NCI-H748 treated with DMSO at 0.1 percent for 48 hours (cell line): ENCODE data around the gene LBHD2.
"Not testable (repeated sequence)": the region's sequence is repeated elsewhere in the genome, so short reads cannot be mapped to it uniquely, and the experiment has no call there.

Source experiments
- DNase-seq: peaks from one replicate; lab custom pipeline; 2025; lab: John Stamatoyannopoulos, UW

Gene LBHD2

GRCh38 chr14:103084021-103084919, at the start of gene LBHD2:
LBHD2 (plus strand) TSS chr14:103084210; CDS start chr14:103086013, 1,803 bp downstream.
- no peak for DNase-seq

GRCh38 chr14:103041464-103041863, 42.5 kb upstream of the LBHD2 start:
- no peak for DNase-seq

- DNase-seq = no peak
Observed at GRCh38 chr14:103043257-103044015, 40.6 kb upstream of the LBHD2 start.

- no peak for DNase-seq
Observed at GRCh38 chr14:103045371-103045869, 38.6 kb upstream of the LBHD2 start.

DNA sequence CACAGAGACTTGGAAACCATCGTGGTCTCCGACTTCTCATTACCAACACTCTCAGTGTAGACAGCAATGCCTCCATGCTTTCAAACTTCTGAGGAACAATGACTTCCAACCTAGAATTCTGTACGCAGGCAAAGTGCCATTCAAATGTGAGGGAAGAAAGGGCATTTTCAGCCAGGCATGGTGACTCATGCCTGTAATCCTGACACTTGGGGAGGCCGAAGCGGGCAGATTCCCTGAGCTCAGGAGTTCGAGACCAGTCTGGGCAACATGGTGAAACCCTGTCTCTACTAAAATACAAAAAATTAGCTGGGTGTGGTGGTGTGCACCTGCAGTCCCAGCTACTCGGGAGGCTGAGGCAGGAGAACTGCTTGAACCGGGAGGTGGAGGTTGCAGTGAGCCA, 36.6 kb upstream of the LBHD2 start:
- DNase-seq = not testable (repeated sequence)

- DNase-seq = no peak
Observed at GRCh38 chr14:103050935-103051334, 33.1 kb upstream of the LBHD2 start.

DNA sequence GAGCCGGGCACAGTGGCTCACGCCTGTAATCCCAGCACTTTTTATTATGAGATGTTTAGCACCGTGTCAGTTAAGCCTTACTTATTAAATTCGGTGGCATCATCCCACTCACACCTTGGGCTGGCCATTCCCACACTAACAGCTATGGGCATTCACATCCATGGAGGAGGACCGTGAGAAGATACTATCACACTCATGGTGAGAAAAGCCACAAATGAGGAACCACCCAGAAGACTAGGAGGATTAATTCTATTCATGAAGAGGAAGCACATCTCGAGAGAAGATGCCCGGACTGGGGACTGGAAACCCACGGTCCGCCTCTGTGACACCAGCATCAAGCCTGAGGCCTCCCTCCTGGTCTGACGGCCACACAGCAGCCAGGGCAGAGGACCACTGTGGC, 31.6 kb upstream of the LBHD2 start:
- no peak for DNase-seq

- no peak for DNase-seq
Observed at GRCh38 chr14:103055695-103056094, 28.3 kb upstream of the LBHD2 start.

GRCh38 chr14:103056322-103057027, 27.5 kb upstream of the LBHD2 start:
- peak; percentile 59 for DNase-seq

- no peak for DNase-seq
Observed at GRCh38 chr14:103057028-103057371, 27.0 kb upstream of the LBHD2 start.

DNA sequence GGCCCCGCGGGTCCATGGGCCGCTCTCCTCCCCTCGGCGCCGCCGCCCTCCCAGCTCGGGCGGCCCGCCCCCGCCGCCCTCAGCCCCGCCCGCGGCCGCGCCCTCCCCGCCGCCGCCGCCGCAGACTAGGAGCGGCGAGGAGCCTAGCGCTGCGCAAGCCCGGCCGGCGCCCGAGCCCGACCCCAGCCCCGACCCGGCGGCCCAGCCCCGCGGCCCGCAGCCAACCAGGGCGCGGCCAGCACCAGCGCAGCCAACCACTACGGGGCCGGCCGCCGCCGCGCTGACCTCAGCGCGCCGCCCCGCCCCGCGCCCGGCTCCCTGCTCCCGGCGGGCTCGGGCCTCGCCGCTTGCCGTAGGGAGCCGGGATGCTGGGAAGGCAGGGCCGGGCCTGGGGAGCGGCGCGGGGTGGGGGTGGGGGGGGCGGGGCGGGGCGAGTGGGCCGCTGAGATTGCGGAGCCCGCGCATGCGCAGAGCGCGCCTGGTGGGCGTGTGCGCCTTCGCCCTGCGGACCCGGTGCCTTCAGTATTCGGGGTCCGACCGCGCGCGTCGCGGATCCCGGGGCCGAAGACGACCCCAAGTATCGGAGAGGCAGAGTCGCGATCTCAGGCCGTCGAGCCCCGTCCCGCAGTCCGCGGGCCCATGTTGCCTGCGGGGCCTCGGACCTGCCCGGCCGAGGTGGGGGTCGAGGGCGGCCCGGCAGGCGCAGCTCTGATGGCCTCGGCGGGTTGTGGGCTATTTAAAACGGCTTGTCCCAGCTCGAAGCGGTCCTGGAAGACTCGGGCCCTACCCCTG, 26.4 kb upstream of the LBHD2 start, which contains the start of gene CDC42BPB:
Gene CDC42BPB, minus strand, starts transcription at position 178 of the 792 bp plus-strand sequence. CDS start 376 bp downstream, outside the sequence.
- DNase-seq = peak; percentile 83

DNA sequence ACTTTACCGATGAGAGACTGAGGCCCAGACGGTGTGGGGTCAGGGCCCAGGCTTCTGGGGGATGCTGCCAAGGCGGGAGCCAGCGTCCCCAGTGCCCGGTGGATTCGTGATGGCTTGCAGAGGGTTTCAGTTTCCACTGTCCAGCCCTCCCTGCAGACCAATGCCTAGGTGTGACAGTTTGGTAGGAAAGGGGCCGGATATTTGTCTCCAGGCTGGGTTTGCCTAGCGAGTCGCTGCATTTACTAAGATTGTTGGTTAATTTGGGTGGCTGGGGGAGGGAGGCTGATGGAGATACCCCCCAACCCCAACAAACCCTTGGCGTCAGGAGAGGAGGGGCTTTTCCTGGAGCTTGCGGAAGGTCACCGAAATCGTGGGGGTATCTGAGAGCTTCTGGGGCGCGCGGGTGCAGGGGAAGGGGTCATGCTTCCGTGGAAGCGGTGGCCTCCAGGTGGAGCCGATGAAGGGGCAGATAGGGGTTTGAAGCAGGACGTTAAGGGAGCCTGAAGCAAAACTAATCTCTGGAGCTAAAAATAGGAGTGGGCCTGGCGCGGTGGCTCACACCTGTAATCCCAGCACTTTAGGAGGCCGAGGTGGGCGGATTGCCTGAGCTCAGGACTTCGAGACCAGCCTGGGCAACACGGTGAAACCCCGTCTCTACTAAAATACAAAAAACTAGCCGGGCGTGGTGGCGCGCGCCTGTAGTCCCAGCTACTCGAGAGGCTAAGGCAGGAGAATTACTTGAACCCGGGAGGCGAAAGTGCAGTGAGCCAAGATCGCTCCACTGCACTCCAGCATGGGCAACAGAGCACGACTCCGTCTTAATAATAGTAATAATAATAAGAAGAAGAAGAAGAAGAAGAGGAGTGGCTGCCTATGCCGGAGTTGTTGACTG, 25.6 kb upstream of the LBHD2 start:
- DNase-seq = no peak

DNA sequence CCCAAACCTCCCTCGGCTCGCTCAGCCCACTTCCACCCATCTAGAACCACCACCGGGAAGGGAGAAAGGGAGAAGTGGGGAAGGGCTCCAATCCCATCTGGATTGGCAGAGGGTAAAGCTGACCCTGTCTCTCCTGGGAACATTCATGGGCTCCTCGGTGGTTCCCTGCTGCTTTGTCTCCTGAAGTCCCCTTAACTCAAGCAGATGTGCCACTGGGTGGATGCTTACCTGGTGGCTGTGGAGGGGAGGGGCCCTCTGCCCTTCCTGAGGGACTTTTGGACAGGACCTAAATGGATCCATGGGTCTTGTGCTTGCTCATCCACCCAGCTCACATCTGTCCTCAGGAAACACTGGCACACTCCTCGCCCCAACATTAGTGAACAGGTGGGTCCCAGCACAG, 24.5 kb upstream of the LBHD2 start:
- no peak for DNase-seq

GRCh38 chr14:103061482-103061976, 22.5 kb upstream of the LBHD2 start:
- no peak for DNase-seq

DNA sequence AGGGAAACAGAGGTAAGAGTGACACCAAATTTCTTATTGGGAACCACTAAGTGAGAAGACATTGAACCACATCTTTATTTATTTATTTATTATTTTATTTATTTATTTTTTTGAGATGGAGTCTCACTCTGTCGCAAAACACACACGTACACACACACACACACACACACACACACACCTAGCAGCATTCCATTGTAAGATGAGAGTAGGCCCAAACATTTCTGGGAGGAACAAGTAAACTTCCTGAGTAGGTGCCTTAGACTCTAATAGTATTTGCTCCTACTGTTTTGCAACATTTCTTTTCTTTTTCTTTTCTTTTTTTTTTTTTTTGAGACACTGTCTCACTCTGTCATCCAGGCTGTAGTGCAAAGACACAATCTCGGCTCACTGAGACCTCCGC, 19.6 kb upstream of the LBHD2 start:
- no peak for DNase-seq

- DNase-seq = no peak
Observed at GRCh38 chr14:103064978-103065377, 19.0 kb upstream of the LBHD2 start.

- DNase-seq = no peak
Observed at GRCh38 chr14:103065861-103066260, 18.1 kb upstream of the LBHD2 start.

DNA sequence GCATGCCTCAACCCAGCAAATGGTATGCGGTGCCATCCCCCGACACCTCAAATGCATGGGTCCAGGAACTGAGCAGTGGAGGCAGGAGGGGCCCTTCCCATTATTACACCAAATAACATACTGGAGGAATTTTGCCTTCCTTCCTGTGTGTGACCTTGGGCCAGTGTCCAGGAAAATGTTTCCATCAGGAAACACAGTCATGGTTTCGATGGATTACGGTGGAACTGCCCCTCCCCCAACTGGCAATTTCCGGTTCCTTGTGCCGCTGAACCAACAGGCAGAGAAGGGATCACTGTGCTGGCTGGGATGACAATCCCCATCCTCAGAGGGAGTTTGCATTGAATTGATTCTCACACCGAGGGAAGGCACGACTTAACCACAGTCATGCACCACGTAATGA, 17.6 kb upstream of the LBHD2 start:
- no peak for DNase-seq

GRCh38 chr14:103067231-103067954, 16.6 kb upstream of the LBHD2 start:
- DNase-seq = no peak
